HL-60/S4 treated with phorbol 12-myristate 13-acetate at 8.2 ng/mL for 4 days and 3 days (cell line): ENCODE measurements around the gene RASSF3.

Source experiments
- in situ Hi-C: fragments of 300-500 bp; cut with MboI; formaldehyde crosslinking; loops from 2 replicates; pipeline ENCODE4 v1.15.0; 2022; ENCODE audit warnings: low sequenced_read_pairs

RASSF3 gene

DNA sequence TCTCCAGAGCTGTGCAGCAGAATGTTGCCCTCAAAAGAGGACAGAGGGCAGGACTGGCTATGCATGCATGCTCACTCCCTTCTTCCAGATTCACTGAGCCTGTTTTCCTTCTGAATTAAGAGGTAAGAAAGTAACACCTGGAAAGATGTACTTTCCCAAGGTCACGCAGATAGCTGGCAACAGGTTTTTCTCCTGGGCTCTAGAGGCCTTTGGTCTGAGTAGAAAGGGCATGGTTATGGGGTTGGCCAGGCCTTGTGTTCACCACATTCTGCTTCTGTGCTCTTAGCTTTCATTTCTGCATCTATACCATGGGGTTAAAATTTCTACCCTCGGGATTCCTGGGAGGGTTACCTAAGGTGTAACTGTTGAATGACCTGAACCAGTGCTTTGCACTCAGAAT lies 57.5 kb downstream of the RASSF3 start:
- in situ Hi-C loops: no loop called here

DNA sequence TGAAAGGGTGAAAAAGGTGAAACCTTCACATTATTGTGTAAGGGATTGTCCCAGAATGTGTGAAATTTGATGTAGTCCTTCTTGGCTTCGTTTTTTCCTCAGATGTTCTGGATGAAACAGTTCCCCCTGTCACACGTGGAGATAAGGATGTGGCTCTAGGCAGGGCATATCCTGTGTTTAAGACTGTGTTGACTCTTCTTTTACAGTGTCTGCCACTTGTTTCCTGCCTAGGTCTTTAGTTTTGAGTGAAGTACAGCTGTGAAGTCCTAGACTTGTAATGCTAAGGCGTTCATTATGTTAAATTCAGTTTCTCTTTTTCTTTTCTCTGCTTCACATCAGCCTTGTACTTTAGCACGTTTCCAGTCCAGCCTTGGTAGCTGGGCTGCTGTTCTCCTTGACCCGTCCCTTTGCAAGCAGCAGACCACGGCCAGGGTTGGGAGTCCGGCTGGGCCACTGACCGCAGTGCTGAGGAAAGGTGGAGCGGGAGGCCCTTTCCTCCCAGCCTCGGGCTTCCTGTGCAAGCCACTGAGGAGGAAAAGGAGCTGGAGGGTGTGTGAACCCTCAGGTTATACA lies 59.1 kb downstream of the RASSF3 start:
- in situ Hi-C loops: no loop called here

DNA sequence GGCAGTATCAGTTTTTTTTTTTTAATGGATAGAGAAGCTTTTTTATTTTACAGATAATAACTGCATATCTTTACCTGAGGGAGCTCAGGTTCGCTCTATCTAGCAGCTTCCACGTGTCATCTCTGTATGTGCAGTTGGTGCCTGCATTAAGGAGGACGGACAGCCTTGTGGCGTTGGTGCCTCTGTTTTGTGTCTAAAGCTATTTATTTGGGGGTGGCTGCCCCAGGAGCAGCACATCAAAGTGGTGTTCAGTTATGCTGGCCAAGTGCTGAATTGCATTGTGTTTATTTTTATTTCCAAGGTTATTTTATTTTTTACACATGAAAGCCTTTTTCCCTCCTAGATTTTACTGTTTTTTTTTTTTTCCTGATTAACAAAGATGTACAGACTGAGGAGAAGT lies 59.7 kb downstream of the RASSF3 start:
- in situ Hi-C loops: no loop called here

DNA sequence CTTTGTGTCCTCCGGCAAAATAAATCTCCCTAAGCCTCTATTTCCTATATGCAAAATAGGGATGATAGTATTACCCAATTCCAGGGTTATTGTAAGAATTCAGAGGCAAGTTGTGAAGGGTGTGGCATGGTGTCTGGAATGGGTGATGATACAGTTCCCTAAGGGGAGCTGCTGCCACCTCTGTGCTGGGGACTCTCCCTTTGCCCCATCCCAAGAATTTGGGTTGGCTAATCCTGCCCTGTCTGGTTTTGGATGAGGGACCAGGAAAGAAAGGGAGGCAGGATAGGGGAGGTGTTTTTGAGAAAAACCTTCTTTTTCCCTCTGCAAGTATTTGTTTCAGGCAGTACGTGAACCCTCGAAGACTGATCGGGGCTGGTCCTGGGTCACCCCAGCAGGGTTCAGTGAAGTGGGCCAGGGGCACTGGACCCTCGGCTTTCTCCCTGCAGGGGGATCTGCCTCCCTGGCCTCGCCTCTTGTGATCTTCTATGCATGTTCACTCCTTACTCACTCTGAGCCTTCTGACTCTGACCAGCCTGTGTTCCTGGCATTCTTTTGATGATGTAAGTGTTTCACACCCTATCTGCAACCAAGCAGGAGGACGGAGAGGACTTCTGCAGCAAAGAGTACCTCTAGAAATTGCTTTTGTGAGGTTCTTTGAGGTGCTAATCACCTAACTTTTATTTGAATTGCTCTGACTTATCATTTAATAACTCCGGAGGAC lies 60.8 kb downstream of the RASSF3 start:
- in situ Hi-C loops: no loop called here

DNA sequence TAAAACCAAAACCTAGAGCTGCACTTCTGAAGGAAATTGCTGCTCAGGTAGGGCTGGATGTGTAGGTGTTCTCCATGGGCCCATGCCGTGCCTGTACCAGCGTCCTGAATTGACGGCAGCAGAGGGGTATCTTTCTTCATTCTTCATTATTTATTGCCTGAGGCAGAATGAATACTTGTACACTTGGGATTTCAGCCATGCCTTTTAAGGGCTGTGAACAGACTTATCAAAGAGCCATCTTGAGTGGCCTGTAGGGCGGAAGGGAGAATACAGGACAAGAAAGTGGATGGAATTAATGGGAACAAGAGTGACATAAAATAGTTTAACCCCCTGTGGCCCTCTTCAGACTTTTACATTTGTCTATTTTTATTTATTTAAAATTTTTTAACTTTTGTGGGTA lies 61.4 kb downstream of the RASSF3 start:
- in situ Hi-C loops: no loop called here

DNA sequence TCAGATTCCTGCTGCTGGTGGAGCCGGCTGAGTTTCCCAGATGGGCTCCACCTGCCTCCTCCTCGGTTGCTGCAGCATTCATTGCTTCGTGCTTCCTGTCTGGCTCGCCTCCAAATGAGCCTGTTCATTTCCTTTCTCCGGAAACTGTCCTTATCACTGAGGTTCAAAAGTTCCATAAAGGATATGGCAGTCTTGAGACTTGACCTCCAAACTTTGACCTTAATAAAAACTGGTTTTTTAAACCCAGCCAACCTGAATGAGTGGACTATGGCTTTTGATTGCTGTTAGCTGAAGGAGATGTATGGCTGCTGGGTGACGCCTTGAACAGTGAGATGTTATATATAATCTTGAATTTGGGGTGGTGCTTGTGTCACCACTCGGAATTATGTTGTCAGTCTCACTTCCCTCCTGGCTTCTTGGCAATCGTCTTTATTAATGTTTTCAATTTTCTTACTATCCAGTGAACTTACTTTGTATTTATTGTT lies 62.7 kb downstream of the RASSF3 start:
- in situ Hi-C loops: no loop called here

DNA sequence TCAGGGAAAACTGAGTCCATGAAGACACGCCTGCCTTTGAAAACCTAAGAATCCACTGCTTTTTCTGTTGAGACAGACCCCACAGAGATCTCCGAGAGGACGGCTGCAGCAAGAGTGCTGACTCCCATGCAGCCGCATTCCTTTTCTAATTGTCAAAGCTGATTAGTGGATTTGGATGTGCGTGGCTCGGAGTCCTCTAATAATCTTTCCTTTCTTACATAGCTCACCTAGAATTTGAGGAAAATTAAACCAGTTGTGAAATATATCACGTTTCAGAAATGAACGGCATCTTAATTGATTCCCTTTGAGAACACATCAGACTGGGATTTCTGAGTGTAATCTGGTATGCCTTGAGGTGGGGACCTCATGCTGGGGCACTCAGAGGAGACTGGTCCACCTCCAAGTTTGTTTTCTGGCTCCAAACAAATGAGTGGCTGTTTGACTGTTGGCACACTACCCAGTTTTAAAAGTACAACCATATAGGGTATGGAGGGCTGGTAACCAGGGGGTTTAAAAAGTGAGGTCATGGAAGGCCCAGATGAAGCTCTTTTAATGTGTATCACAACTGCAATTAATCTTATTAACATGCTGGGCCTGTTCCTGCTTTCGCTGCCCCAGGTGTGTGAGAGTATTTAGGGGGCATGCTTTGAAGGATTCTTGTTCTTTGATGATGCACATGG lies 63.3 kb downstream of the RASSF3 start:
- in situ Hi-C loops: no loop called here

DNA sequence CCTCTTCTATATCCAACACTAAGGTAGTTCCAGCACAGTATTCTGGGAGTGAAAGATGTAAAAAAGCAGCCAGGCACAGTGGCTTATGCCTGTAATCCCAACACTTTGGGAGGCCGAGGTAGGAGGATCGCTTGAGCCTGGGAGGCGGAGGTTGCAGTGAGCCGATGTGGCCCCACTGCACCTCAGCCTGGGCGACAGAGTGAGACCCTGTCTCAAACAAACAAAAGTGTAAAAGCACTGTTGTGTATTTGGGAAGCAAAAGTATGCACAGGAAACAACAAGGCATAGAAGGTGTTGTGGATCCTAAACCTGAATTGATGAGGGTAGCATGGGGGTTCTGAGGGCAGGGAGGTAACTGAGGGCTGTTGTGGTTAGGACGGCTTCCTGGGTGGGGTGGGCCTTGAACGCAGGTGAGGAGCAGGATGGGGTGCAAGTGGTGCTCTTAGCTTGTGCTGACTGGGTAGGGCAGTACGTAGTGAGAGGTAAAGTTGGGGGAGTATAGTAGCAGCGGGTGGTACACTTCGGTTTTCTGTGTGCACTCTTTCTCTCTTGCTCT lies 64.2 kb downstream of the RASSF3 start:
- in situ Hi-C loops: no loop called here

DNA sequence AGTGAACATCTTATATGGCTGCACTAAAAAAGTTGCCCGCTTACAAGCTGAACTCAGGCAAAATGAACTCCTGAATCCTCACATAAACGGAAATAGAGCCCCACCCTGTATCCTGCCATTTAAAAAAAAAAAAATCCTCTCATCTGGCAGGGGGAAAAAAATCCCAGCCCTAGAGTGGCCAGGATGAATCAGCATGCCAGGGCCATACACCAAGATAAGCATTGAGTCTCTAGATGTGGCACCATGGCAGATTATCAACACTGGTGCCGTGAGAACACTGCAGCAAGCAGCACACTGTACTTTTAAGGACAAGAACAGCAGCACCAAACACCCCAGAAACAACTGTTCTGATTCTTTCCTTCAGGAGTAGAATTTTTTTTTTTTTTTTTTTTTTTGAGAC lies 65.5 kb downstream of the RASSF3 start:
- in situ Hi-C loops: loop anchor here (25.0 kb wide), 1 partner anchor 113 kb away; no protein-coding TSS in a partner anchor

DNA sequence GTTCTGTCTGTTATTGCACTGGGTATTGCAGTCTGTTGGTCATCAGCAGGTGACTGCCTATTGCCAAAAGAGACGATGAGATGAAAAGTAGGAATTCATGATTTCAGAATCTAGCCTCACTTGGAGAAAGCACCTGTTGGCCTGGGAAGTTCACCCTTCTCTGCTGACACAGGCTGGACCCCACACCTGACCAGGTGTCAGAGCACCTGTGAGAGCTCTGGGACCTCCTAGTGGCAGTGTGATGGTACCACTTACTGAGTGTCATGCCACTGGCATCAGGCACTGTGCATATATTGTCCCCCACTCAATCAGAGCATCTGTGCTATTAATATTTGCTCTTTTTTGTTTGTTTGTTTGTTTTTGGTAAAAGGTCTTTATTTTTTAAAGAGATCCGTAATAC lies 68.0 kb downstream of the RASSF3 start:
- in situ Hi-C loops: loop anchor here (25.0 kb wide), 1 partner anchor 116 kb away; no protein-coding TSS in a partner anchor

DNA sequence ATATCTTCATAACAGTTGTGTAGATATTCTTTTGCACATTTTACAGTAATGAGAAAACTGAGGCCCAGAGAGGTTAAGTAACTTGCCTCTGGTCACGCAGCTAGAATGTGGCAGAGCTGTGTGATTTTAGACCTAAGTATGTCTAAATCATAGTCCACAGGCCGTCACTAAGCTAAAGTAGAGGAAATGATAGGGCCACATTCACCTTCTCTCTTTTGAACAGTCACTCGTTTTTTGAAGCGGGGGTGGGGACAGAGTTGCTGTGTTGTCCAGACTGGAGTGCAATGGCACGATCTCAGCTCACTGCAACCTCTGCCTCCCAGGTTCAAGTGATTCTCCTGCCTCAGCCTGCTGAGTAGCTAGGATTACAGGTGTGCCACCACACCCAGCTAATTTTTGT lies 68.5 kb downstream of the RASSF3 start:
- in situ Hi-C loops: loop anchor here (25.0 kb wide), 1 partner anchor 117 kb away; no protein-coding TSS in a partner anchor

DNA sequence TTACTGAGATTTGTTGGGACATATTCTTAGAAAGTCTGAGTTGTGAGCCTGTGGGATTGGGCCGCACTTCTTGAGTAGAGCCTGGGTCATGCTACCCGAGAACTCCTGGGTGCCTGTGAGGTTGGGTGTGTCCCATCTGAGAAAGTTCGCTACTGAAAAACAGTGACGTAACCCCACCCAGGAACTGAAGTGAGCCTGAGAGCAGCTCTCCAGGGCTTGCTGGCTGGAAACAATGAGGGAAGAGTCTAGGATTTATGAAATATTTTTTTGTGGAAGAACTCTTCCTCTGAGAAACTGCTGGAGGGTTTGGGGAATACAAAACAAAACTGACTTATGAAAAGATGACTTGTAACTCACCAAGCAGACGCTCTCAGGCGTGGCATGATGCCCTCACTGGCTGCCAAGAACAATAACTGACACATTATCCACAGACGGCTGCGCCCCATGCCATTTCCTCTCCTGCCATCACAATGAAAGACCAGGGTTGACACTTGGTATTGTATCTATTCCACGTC lies 69.2 kb downstream of the RASSF3 start:
- in situ Hi-C loops: loop anchor here (25.0 kb wide), 1 partner anchor 117 kb away; no protein-coding TSS in a partner anchor

DNA sequence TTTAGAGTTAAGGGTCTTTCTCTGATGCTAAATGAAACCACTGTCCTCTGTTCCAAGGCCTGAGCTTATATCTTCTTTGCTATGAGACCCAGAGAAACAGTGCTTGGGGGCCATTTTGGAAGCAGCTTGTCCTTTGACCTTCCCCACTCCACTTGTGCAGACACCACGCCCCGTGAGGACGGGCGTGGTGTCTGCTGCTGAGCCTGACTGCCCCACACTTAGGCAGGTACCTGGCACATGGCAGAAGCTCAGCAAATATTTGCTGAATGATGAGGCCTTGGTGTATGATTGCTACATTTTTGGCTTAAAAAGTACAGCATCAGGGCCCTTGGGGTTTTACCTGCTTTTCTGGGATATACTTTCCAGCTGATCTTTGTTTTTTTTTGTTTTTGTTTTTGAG lies 69.9 kb downstream of the RASSF3 start:
- in situ Hi-C loops: loop anchor here (25.0 kb wide), 1 partner anchor 118 kb away; no protein-coding TSS in a partner anchor

DNA sequence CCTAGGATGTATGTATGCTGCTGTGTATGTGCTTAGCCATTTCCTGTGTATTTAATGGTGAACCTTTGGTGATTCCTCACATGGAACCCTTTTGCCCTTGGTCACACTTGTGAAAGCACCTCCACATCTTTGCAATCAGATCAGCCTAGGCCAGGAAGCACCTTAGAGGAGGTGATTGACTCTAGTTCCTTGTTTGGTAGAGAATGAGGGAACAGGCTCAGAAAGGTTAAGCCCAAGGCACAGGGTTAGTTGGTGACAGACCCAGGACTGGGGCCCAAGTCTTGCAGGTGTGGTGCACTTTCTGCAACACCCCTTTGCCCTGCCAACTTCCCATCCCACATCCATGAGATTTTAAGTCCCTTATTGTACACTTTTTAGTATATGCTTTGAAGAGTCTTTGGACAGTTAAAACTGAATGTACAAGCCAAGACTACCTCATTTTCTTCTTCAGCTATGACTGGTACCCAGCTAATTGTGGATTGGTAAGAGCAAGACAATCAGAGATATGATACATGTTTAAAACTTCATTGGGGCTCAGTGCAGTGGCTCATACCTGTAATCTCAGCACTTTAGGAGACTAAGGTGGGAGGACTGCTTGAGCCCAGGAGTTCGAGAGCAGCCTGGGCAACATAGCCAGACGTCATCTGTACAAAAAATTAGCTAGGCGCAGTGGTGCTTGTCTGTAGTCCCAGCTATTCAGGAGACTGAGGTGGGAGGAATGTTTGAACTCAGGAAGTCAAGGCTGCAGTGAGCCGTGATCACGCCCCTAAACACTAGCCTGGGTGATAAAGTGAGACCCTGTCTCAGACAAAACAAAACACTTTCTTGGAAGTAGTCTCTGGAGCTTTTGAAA lies 71.1 kb downstream of the RASSF3 start:
- in situ Hi-C loops: loop anchor here (25.0 kb wide), 1 partner anchor 119 kb away; no protein-coding TSS in a partner anchor

DNA sequence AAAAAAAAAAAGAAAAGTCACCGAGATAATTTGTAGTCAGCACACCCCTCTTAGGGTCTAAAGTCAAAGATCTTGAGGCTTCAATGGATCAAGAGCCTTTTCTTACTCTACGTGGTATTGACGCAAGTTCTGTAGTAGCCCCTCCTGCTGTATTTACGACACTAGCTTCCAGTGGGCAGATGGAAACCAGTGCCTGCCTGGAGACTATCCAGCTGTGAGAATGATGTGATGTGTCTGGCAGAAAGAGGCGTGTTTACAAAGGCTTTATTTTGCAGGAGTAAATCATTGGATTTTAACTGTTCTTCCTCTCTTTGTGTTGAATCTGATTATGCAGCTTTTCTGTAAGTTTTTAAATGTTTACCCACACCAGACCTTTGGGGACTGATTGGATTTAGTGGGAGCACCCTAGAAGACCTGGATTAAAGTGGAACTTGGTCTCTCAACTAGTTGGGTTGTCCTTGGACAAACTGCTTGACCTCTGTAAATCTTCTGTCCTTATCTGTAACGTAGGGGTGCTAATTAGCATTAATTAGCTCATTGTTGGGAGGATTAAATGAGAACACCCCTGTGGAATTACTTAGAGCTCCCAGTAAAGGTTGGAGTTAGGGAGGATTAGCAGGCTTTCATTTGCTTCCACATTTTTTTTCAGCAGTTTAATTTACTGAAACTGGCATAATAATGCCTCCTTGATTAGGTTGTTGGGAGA lies 72.4 kb downstream of the RASSF3 start:
- in situ Hi-C loops: loop anchor here (25.0 kb wide), 1 partner anchor 120 kb away; no protein-coding TSS in a partner anchor

DNA sequence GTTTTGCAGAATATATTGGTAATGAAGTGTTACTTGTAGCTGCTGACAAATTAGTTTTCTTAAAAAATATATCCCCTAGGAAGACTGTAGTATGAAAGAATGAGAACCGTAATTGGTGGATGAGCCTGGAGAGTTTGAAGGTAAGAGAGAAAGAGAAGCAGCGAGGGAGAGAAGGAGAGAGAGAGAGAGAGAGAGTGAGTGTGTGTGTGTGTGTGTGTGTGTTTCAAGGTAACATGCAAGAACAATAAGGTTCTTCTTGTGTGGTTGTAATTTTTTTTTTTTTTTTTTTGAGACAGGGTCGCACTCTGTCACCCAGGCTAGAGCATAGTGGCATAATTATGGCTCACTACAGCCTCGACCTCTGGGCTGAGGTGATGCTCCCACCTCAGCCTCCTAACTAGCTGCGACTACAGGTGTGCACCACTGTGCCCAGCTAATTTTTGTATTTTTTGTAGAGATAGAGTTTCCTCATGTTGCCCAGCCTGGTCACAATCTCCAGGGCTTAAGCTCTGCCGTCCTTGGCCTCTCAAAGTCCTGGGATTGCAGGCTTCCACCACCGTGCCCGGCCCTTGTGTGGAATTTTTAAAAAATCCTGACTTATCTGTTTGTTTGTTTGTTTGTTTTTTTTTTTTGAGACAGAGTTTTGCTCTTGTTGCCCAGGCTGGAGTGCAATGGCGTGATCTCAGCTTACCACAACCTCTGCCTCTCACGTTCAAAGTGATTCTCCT lies 73.7 kb downstream of the RASSF3 start:
- in situ Hi-C loops: loop anchor here (25.0 kb wide), 1 partner anchor 122 kb away; no protein-coding TSS in a partner anchor

DNA sequence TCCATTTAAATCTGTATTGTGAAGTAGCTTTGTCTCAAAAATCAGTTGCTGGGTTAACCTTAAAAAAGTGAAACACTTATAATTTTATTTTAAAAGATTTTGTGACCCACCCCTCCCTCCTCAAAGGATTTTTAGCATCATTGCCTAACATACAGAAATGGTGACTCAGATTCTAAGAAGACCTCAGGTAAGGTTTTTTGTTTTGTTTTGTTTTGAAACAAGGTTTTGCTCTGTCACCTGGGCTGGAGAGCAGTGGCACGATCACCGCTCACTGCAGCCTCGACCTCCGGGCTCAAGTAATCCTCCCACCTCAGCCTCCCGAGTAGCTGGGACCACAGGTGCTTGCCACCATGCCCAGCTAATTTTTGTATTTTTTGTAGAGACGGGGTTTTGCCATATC lies 74.8 kb downstream of the RASSF3 start:
- in situ Hi-C loops: loop anchor here (25.0 kb wide), 1 partner anchor 123 kb away; no protein-coding TSS in a partner anchor

DNA sequence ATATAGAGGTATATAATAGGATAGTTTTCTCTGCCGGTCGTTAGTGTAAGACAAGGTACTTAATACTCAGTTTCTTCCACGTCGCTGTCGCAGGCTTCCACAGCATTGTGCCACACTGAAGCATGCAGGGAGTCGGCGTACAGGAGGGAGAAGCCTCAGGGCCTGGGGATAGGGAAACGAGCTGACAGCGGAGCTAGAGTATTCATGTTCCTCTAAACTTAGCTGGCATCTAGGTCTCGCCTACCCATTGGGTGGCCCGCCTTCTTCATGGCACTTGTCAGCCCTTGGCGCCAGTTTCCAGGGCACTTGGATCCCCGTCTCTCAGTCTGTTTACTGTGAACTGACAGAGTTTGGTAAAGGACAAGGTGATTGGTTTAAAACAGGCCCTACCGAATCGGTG lies 75.3 kb downstream of the RASSF3 start:
- in situ Hi-C loops: loop anchor here (25.0 kb wide), 1 partner anchor 123 kb away; no protein-coding TSS in a partner anchor

DNA sequence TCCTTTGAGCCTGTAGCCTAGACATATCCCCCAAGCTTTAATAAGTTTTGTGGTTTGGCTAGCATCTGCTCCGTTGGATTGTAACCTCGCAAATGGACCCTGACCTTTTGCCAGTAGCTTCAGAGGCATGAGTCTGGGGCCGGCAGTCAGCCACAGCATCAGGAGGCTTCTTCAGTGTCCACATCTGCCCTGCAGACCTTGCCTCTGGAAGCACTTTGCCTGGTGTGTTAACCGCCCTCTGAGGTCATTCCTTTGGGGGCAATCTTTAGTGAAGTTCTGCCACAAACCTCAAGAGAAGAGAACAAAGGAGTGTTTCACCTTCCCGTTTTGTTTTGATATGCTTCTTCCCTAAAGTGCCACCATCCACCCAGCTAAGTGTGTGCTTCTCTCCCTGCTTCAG lies 77.5 kb downstream of the RASSF3 start:
- in situ Hi-C loops: loop anchor here (25.0 kb wide), 1 partner anchor 126 kb away; no protein-coding TSS in a partner anchor
